HG03558 (cell line): Measurements from ENCODE around the gene BSND.

Experiments
- ATAC-seq: cut with Tn5 transposase; IDR thresholded peaks from one replicate; pipeline ENCODE4 v1.9.1; 2021; ENCODE audit warnings: moderate number of reproducible peaks; ENCODE audit not compliant: unreplicated experiment; ENCODE audit errors: extremely low read depth

BSND gene

DNA sequence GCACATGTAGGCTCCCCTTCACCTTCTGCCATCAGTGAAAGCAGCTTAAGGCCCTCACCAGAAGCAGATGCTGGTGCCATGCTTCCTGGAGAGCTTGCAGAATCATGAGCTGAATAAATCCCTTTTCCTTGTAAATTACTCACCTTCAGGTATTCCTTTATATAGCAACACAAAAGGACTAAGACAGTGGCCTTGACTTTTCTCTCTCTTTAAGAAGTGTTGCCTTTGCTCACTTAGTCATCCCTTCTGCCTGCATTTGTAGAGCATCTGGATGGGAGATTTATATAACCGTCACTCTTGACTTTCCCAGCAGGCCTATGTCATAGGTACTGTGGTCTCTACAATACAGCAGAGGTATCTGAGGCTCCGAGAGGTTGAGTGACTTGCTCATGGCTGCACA is 44.3 kb downstream of the BSND start:
- no peak for ATAC-seq

DNA sequence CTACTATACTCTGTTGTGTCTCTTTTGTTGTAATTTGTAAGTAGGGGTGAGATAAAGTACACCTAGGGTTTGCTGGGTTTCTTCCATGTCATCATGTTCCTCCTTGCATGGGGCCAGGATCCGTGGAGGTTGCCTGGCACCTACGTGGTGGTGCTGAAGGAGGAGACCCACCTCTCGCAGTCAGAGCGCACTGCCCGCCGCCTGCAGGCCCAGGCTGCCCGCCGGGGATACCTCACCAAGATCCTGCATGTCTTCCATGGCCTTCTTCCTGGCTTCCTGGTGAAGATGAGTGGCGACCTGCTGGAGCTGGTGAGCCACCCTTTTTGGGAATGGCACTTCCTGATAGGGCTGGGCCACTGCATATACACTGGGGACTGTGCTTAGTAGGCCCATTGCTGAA is 45.0 kb downstream of the BSND start:
- ATAC-seq = no peak

DNA sequence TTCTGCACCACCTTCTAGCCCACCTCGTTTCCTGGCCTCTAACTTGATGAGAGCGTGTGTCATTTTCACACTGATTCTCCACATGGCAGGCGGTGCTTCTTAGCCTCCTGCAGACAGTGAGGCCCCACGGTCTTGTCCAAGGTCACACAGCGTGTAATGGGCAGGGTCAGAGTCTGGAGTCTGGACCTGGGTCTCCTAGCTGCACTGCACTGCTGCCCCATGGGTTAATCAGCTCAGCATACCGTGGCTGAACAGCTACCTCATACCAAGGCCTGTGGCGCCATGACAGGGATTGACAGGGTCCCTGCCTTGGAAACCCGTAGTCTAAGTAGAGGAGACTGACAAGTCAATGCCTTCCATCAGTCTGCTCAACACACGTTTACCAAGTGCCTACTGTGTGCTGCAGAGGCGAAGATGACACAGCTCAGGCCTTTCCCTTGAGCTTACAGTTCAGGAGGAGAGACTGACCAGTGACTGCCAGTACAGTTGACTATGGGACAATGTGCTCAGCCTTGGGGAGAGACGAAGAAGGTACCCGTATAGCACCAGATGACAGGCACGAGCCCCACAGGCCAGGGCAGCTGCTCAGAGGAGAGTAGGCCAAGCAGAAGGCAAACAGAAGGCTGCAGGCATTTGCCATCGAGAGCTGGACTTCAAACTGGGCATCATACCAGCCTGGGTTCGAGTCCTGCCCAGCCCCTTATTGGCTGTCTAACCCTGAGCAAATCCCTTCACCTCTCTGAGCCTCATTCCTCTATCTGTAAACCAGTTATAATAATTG is 46.1 kb downstream of the BSND start:
- no peak for ATAC-seq

GRCh38 chr1:55045430-55045829 is 46.7 kb downstream of the BSND start:
- ATAC-seq = no peak

DNA sequence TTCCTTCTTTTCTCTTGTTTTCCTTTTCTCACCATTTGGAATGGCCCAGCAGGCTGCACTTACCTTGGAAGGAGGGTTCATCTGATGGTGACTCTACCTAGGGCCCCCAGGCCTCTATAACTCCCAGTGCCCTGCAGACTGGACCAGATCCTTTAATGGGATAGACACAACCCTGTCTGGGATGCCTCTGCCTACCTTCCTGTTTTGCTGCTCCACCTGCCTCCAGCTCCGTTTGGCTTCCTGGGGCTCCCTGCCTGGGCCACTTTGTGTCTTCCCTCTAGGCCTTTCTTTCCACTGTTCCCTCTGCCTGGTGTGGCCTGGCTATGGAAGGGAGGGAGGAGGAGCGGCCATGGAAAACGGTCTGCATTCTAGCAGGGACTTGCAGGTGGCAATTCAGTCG is 48.1 kb downstream of the BSND start:
- no peak for ATAC-seq

DNA sequence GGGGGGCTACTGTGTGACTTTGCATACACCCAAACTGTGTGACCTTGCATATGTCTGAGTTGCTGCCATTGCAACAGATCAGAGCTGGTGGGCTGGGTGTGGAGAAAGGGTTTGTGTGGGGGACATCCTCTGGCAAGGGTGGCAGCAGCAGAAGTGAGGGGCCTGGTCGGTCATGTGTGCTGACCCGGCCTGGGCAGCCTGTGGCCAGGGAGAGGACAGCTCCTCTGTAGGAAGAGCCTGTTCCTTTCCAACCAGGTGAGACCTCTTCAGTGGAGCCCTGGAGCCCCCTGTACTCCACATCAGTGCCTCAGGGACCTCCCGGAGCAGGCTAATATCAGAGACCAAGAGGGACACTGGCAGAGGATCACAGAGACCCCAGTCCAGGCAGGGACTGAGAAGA is 48.9 kb downstream of the BSND start:
- no peak for ATAC-seq

GRCh38 chr1:55048453-55049270 is 49.9 kb downstream of the BSND start:
- ATAC-seq = no peak

DNA sequence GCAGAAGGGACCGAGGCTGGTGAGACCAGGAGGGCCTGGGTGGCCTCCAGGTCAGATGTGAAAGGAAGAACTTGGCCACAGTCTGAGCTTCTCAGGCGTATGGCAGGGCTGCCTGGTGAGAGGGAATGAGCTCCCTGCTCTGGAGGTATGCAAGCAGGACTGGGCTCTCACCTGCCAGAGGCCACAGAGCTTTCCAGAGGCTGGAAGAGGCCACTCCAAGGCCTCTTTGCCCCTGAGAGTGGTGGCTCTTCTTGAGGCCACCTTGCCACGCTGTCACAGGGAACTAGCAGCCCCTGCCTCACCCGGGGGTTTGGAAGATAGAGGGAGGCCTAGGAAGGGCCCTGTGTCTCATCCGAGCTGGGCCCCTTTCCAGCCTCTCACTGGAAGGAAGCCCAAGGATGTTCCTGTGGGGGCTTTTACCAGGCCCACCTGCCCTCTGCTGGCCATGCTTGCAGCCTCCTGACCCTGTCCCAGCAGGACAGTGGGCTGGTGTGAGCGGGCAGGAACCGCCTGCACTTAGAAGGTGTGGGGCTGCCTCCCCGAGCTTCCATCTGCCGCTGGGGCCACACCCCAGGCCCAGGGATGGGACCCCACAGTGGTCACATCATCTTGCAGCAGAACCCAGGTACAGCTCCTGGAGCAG is 50.7 kb downstream of the BSND start:
- no peak for ATAC-seq

GRCh38 chr1:55049914-55050278 is 51.2 kb downstream of the BSND start:
- ATAC-seq = no peak

DNA sequence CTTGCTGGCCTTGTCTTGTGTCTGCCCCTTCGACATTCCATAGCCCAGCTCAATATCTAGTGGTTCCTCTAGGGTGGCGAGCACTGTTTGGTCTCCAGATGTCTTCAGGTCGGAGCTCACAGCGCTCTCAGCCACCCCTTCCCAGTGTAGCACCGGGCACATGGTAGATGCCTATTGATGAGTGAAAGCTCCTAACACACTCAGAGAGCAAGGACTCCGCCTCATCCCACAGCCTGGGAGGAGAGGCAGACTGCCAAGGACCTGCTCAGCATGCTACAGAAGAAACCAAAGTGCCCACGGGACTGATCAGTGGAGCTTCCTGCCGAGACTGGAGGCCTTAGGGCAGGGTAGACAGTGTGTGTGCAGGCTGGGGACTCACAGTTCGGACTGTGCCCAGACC is 51.5 kb downstream of the BSND start:
- ATAC-seq = no peak

GRCh38 chr1:55051169-55051568 is 52.4 kb downstream of the BSND start:
- no peak for ATAC-seq

DNA sequence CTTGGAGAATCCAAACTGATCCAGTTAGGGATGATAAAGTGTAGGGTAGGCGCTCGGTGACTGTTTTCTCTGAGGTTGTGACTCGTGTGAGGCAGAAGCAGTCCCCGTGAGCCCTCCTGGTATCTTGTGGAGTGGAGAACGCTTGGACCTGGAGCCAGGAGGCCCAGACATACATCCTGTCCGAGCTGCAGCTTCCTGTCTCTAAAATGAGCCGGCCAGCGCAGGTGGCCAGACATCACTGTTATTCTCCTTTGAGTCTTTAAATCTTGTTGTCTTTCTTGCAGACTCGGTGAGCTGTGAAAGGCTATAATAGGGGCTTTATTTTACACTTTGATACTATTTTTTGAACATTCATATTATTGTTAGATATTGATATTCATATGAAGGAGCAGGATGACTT is 52.9 kb downstream of the BSND start:
- ATAC-seq = no peak

- ATAC-seq = no peak
These were observed 53.7 kb downstream of the BSND start for GRCh38 chr1:55052221-55053142.

GRCh38 chr1:55053265-55053954 is 54.7 kb downstream of the BSND start:
- ATAC-seq = no peak

GRCh38 chr1:55054396-55054795 is 55.7 kb downstream of the BSND start:
- no peak for ATAC-seq

DNA sequence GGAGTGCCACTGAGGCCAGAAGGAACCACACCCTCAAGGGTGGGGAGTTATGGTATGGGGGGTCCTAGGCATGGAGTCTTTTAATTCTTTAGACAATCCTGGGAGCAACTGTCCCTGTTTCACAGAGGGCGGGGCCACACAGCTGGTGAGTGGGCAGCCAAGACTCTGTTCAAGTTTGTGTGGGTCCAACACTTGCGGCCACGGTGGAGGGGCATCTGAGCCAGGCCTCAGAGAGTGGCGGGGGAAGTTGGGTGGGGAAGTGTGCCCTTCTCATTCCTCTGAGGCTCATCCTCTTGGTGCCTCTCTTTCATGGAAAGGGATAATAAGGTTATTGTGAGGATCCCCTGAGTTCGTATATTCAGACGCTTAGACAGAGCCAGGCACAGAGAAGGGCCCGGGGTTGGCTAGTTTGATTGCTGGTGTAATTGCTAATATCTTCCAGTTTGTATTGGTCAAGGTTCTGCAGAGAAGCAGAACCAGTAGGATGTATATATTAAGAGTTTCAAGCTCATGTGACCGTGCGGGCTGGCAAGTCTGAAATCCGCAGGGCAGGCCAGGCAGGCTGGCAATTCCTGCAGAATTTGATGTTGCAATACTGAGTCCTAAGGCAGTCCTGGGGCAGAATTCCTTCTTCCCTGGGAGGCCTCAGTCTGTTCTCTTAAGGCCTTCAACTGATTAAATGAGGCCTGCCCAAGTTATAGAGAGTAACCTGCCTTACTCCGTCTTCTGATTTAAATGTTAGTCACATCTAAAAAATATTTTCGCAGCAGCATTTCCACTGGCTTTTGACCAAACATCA is 56.5 kb downstream of the BSND start:
- ATAC-seq = no peak

- ATAC-seq = no peak
These were observed 57.4 kb downstream of the BSND start for GRCh38 chr1:55055951-55056631.

DNA sequence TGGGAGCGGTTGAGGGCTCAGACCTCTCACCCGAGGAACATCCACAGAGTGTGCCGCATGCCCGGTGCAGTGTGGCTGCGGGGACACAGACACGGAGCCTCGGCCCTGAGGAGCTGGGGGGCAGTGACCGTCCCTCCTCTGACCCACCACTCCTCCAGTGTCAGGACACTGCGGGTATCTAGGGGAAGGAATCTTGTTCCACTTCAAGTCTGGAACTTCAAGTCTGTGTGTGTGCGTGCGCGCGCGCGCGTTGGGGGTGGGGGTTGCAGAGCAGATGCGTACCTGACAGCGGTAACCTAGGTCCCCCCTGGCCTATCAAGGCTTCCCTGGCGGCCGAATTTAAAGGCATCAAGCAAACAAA is 57.9 kb downstream of the BSND start:
- no peak for ATAC-seq
